Hematopoietic multipotent progenitor cell (in vitro differentiated cells): ENCODE data around the gene ASPG. TPM values are rescaled to one million over a fixed set of nuclear protein-coding genes. Genes with fewer than 3 reads are reported as not detected.
A peak's percentile ranks its signal among the peaks of the same experiment; 100 is the strongest.

Experiments
- DNase-seq, 3 donors: peaks; one replicate each; pipeline ENCODE4 v3.0.0-alpha.2; 2011 to 2015; ENCODE audit warnings: low read depth in 2 of 3, low spot score in 2 of 3
- total RNA-seq: library from RNA; depleted of rRNA; stranded (reverse); fragments of >200 nt; gene quantifications from one replicate; pipeline ENCODE4 v1.2.3, GENCODE V29; 2012

ASPG gene
- total RNA-seq, 1 donor = under 0.01 TPM

- DNase-seq = no peak
Measured at GRCh38 chr14:104073764-104074163, 11.7 kb upstream of the ASPG start.

GRCh38 chr14:104075530-104076151 lies 9.9 kb upstream of the ASPG start:
- DNase-seq = peak in 1 of 3 donors; percentile 54

GRCh38 chr14:104076743-104077142 lies 8.8 kb upstream of the ASPG start:
- no peak for DNase-seq

GRCh38 chr14:104078031-104078455 lies 7.5 kb upstream of the ASPG start:
- peak; percentile 66 to 92 (median 87) for DNase-seq

DNA sequence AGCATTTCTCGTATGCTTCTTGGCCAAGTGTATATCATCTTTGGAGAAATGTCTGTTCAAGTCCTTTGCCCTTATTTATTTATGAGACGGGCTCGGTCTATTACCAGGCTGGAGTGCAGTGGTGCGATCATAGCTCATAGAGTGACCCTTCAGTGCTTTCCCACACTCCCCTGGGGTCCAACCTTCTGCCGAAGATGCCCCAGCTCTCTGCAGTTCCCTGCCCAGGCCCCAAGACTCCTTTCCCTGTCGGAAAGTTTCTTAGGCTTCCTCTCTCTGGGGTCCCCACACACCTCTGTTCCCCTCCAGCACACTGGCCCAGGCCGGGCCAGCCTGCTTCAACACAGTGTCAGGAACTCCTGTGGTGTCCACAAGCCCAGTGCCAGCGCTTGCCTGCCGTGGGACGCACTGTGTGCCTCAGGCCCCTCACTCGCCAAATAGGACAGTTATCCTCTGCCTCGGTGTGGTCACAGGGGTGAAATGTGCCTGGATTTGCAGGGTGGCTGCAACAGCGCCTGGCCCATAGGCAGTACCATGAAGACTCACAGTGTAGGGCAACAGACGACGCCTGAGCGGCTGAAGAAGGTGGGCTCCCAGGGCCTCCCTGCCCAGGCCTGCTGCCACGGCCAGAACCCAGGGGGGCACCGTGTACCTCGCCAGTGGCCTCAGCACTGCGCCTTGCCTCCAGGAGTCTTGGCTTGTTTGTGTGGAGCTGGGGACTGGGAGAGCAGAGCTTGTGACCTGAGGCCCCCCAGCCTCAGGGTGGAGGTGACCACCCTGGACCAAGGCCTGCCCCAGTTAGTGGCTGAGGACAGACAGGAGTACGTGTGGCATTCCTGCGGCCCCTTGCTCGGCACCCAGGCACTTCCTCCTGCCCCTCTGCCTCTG lies 4.9 kb upstream of the ASPG start:
- no peak for DNase-seq

- DNase-seq = no peak
Measured at GRCh38 chr14:104081261-104081835, 4.2 kb upstream of the ASPG start.

- no peak for DNase-seq
Measured at GRCh38 chr14:104081951-104082464, 3.5 kb upstream of the ASPG start.

GRCh38 chr14:104082807-104083206 lies 2.7 kb upstream of the ASPG start:
- DNase-seq = no peak

GRCh38 chr14:104084251-104085002 lies 1.1 kb upstream of the ASPG start:
- DNase-seq = no peak

DNA sequence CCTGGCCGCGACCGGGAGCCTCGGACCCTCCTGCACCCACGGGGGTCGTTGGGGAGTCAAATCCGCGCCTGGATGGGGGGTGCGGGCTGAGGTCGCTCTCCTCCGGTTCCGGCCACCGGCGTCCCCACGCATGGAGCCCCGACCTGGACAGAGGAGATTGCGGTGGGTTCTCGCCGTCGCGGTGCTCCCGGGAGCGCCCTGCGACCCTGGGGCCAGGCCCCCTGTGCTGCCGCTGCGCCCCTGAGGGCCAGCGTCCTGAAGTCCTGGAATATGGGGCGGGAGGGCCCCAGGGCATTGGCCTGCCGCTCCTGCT lies 345 bp downstream of the ASPG start:
- no peak for DNase-seq

GRCh38 chr14:104086210-104086660 lies 735 bp downstream of the ASPG start:
- no peak for DNase-seq

DNA sequence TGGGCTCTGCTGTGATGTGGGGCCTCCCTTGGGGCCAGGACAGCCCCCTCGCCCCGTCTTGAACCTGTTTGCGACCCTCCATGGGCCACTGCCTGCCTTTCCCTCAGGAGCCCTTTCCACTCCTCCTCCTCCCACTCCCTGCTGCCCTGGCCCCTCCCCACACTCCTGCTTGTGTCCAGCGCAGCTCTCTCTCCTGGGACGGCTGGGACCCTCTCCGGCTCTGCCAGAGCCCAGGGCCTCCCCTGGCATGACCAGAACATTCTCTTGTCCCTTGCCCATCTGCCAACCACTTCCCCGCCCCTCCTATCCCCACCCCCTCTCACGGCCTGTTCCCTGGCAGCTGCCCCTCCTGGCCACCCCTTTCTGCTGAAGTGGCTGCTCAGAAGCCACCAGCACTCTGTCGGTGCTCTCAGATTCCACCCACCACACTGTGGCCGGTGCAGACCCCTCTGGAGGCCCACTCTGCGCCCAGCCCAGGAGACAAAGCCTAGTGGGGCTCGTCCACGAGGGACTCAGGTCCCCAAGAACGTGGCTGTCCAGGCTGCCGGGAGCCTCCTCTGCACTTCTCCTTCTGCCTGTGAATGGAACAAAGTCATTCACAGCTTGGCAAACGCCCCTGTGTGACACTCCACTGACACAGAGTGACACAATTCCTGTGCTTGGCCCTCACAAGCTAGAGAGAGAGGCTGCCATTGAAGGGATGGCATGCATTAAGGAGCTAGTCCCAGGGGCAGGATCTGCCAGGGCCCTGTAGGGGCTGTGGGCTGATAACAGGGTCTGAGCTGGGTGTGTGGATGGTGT lies 1.4 kb downstream of the ASPG start:
- no peak for DNase-seq

- no peak for DNase-seq
Measured at GRCh38 chr14:104087505-104087904, 2.0 kb downstream of the ASPG start.

- DNase-seq = no peak
Measured at GRCh38 chr14:104087981-104088850, 2.7 kb downstream of the ASPG start.

GRCh38 chr14:104090071-104090748 lies 4.7 kb downstream of the ASPG start:
- no peak for DNase-seq

DNA sequence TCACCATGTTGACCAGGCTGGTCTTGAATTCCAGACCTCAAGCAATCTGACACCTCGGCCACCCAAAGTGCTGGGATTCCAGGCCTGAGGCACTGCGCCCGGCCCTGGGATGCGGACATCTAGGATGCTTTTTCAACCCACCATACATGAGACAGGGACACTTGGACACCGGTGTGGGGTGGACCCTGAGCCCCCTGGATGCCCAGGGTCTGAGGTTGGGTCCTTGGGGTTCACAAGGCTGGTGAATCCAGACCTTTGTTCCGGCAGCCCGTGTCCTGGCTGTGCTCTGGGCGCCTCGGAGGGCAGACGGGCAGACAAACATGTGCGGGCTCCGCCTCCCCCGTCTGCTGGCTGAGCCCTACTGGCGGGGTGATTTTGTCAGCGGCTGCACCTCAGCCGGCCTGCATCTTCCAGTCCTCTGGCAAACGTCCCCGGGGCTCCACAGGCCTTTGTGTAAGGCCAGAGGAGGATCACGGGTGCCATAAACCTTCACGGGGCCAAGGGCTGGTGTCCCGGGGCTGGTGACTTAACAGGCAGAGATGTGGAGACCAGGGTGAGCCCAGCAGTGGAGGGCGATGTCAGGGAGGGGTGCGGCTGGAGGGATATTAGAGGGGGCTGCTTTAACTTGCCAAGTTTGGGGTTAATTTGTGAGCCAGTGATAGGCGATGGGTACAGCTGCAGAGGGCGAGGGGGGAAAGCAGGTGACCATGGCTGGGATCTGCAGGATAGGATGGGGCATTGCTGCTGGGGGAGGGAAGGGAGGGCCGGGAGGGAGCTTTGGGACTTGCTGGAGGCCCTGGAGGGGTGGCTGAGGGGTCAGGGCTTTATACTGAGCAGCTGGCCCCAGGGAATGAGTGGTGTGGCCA lies 5.8 kb downstream of the ASPG start:
- DNase-seq = no peak

- DNase-seq = no peak
Measured at GRCh38 chr14:104091927-104092771, 6.6 kb downstream of the ASPG start.
